Panc1 (cell line): Measurements from ENCODE around the gene C1orf159. TPM values are rescaled to one million over a fixed set of nuclear protein-coding genes. Genes with fewer than 3 reads are reported as not detected.

Experiments used
- ATAC-seq: fragments of 200-7000 bp; cut with Tn5 transposase; 2 replicates; pipeline ENCODE4 v1.9.1; 2020; ENCODE audit warnings: mild to moderate bottlenecking, moderate library complexity
- BruUV-seq: library from RNA; stranded (reverse); fragments of 400-500 nt; replicated peaks from 2 replicates; lab custom pipeline; 2021; lab: Mats Ljungman, UMichigan
- CTCF ChIA-PET: fragments of 300-600 bp; sonication (Branson Sonifier 250); formaldehyde crosslinking; loops from one replicate; lab custom pipeline; 2022; ENCODE audit warnings: antibody characterized with exemption; lab: Charles Lee
- POLR2A ChIA-PET: fragments of 300-600 bp; sonication (Branson Sonifier 250); formaldehyde crosslinking; loops from one replicate; lab custom pipeline; 2022; ENCODE audit warnings: antibody characterized with exemption; lab: Charles Lee
- DNase-seq: peaks from one replicate; pipeline ENCODE4 v3.0.0-alpha.2; 2010; ENCODE audit warnings: low read depth, low spot score
- H3K27ac ChIP-seq: 2 replicates; pipeline ENCODE4 v1.5.1; 2011; ENCODE audit warnings: mild to moderate bottlenecking, low read length, inconsistent platforms
- H3K27me3 ChIP-seq: fragments of 200-500 bp; sonication (Bioruptor generic); 2 replicates; pipeline ENCODE4 v1.6.0; 2014; ENCODE audit warnings: low read length, inconsistent platforms; ENCODE audit not compliant: control insufficient read depth, insufficient read depth
- H3K36me3 ChIP-seq: fragments of 200-500 bp; sonication (Bioruptor generic); 2 replicates; pipeline ENCODE4 v1.5.1; 2014; ENCODE audit warnings: inconsistent platforms, mild to moderate bottlenecking, low read length, moderate library complexity; ENCODE audit not compliant: control insufficient read depth, insufficient read depth
- H3K4me1 ChIP-seq: 2 replicates; pipeline ENCODE4 v1.5.1; 2011; ENCODE audit warnings: inconsistent platforms, mild to moderate bottlenecking, low read length, moderate library complexity; ENCODE audit not compliant: control insufficient read depth, insufficient read depth
- H3K4me3 ChIP-seq, 2 experiments: 2 replicates each; pipeline ENCODE4 v1.5.1; 2011 to 2012; ENCODE audit warnings: low read depth in 2 of 2, low read length in 2 of 2, mild to moderate bottlenecking in 2 of 2, inconsistent platforms in 1 of 2, moderate library complexity in 1 of 2
- H3K9me3 ChIP-seq: fragments of 200-500 bp; sonication (Bioruptor generic); 2 replicates; pipeline ENCODE4 v1.5.1; 2014; ENCODE audit warnings: low read depth, mild to moderate bottlenecking, inconsistent platforms, low read length, moderate library complexity; ENCODE audit not compliant: control insufficient read depth, insufficient read depth
- POLR2AphosphoS5 ChIP-seq: IDR thresholded peaks from 2 replicates; pipeline ENCODE4 v1.6.1; 2012; ENCODE audit warnings: mild to moderate bottlenecking, low read depth, low read length, moderate library complexity
- SIN3A ChIP-seq: IDR thresholded peaks from 2 replicates; pipeline ENCODE4 v1.6.1; 2012; ENCODE audit warnings: low read depth, mild to moderate bottlenecking, low read length, moderate library complexity, borderline replicate concordance; ENCODE audit not compliant: insufficient read depth
- TCF7L2 ChIP-seq: IDR thresholded peaks from 2 replicates; pipeline ENCODE4 v1.6.1; 2011; ENCODE audit warnings: mild to moderate bottlenecking, low read depth, low read length, inconsistent platforms
- in situ Hi-C: cut with HindIII; loops from 2 replicates; pipeline ENCODE4 v1.10.0; 2016; ENCODE audit warnings: low sequenced_read_pairs, low pct_unique_long_range_greater_than_20kb
- intact Hi-C: fragments of 100-400 bp; cut with micrococcal nuclease; formaldehyde crosslinking; loops from one replicate; pipeline ENCODE4 v1.10.0; 2022; ENCODE audit not compliant: unreplicated experiment
- total RNA-seq: library from RNA; stranded (reverse); gene quantifications from one replicate; pipeline ENCODE4 v1.2.1, GENCODE V29; 2021; ENCODE audit not compliant: unreplicated experiment
- TF ChIP-seq, protein P1 (sequence below), 2 experiments: IDR thresholded peaks; 2 replicates each; pipeline ENCODE4 v1.6.1; 2011 to 2012; ENCODE audit warnings: low read depth in 2 of 2, control low read depth in 1 of 2, low read length in 1 of 2, mild to moderate bottlenecking in 1 of 2, moderate library complexity in 1 of 2; ENCODE audit not compliant: insufficient read depth in 1 of 2
- TF ChIP-seq, protein P2 (sequence below): fragments of 450-650 bp; IDR thresholded peaks from 2 replicates; pipeline ENCODE4 v1.5.1; 2017; ENCODE audit warnings: mild to moderate bottlenecking

Gene C1orf159
- total RNA-seq, 1 experiment from 2014 or later = 28.8 TPM

DNA sequence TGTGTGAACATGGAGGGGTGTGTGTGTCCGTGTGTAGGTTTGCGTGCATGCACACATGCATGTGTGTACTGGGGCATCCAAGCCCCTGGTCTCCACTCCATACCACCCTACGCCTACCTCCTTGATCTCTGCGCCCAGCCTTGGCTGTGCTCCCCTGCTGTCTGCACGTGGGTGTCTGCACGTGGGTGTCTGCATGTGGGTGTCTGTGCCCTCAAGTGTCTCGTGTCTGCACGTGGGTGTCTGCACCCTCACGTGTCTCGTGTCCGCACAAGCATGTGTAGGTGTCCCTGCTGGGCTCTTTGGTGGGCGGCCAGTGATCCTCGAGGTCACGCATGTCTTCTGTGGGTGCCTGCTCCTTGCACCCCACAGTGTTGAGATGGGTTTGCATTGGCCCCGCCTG, 62.9 kb downstream of the C1orf159 start:
- intact Hi-C loops (no loop called here), in situ Hi-C loops (no loop called here)
- POLR2A ChIA-PET = no interaction called here
- no peak for DNase-seq
- no TSS peak for BruUV-seq
- no peak for ATAC-seq
- no peak overlapping the region for H3K4me3 ChIP-seq
- TF ChIP-seq, protein P1, sequence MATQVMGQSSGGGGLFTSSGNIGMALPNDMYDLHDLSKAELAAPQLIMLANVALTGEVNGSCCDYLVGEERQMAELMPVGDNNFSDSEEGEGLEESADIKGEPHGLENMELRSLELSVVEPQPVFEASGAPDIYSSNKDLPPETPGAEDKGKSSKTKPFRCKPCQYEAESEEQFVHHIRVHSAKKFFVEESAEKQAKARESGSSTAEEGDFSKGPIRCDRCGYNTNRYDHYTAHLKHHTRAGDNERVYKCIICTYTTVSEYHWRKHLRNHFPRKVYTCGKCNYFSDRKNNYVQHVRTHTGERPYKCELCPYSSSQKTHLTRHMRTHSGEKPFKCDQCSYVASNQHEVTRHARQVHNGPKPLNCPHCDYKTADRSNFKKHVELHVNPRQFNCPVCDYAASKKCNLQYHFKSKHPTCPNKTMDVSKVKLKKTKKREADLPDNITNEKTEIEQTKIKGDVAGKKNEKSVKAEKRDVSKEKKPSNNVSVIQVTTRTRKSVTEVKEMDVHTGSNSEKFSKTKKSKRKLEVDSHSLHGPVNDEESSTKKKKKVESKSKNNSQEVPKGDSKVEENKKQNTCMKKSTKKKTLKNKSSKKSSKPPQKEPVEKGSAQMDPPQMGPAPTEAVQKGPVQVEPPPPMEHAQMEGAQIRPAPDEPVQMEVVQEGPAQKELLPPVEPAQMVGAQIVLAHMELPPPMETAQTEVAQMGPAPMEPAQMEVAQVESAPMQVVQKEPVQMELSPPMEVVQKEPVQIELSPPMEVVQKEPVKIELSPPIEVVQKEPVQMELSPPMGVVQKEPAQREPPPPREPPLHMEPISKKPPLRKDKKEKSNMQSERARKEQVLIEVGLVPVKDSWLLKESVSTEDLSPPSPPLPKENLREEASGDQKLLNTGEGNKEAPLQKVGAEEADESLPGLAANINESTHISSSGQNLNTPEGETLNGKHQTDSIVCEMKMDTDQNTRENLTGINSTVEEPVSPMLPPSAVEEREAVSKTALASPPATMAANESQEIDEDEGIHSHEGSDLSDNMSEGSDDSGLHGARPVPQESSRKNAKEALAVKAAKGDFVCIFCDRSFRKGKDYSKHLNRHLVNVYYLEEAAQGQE (IDR thresholded peaks at IDR 0.05; ENCODE audit: insufficient read depth in 1 of 2, low read depth in 2 of 2, low read length in 1 of 2) = no peak
- TF ChIP-seq, protein P2, sequence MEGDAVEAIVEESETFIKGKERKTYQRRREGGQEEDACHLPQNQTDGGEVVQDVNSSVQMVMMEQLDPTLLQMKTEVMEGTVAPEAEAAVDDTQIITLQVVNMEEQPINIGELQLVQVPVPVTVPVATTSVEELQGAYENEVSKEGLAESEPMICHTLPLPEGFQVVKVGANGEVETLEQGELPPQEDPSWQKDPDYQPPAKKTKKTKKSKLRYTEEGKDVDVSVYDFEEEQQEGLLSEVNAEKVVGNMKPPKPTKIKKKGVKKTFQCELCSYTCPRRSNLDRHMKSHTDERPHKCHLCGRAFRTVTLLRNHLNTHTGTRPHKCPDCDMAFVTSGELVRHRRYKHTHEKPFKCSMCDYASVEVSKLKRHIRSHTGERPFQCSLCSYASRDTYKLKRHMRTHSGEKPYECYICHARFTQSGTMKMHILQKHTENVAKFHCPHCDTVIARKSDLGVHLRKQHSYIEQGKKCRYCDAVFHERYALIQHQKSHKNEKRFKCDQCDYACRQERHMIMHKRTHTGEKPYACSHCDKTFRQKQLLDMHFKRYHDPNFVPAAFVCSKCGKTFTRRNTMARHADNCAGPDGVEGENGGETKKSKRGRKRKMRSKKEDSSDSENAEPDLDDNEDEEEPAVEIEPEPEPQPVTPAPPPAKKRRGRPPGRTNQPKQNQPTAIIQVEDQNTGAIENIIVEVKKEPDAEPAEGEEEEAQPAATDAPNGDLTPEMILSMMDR = no peak
- TF ChIP-seq SIN3A = no peak
- TF ChIP-seq TCF7L2 = no peak
- TF ChIP-seq POLR2AphosphoS5 = no peak
- no peaks in the 10 kb centered on the region; the same call in 1 of the 2 replicates for H3K36me3 ChIP-seq
- 0 out of 2 replicates have a peak, but pooled peaks cover 2% of the 10 kb centered on the region for H3K4me1 ChIP-seq
- CTCF ChIA-PET = no interaction called here
- H3K27ac ChIP-seq = no peak overlapping the region
- no peaks in the 10 kb centered on the region for H3K27me3 ChIP-seq
- H3K9me3 ChIP-seq = no peaks in the 10 kb centered on the region

GRCh38 chr1:1052003-1052840, 63.7 kb downstream of the C1orf159 start:
- Histone ChIP-seq H3K36me3 (no peaks in the 10 kb centered on the region; the same call in 1 of the 2 replicates), H3K27ac (no peak overlapping the region), H3K9me3 (no peaks in the 10 kb centered on the region), H3K4me3 (no peak overlapping the region), H3K4me1 (no peaks in the 10 kb centered on the region), H3K27me3 (no peaks in the 10 kb centered on the region)
- CTCF ChIA-PET = no interaction called here
- DNase-seq = no peak
- no TSS peak for BruUV-seq
- TF ChIP-seq TCF7L2 (no peak), SIN3A (no peak)
- POLR2A ChIA-PET = no interaction called here
- intact Hi-C loops (no loop called here), in situ Hi-C loops (no loop called here)
- no peak for ATAC-seq
